Left ventricle myocardium inferior (tissue), 1 donor: ENCODE results near the gene GBA2. TPM values are rescaled to one million over a fixed set of nuclear protein-coding genes. Genes with fewer than 3 reads are reported as not detected.

ENCODE experiments used
- DNase-seq: peaks from one replicate; pipeline ENCODE4 v3.0.0-alpha.2; 2020
- H3K27ac ChIP-seq: fragments of 200-600 bp; replicated peaks from 2 replicates; pipeline ENCODE4 v1.8.0; 2021
- H3K27me3 ChIP-seq: fragments of 200-600 bp; 2 replicates; pipeline ENCODE4 v1.8.0; 2021; ENCODE audit warnings: low read depth
- H3K36me3 ChIP-seq: fragments of 200-600 bp; 2 replicates; pipeline ENCODE4 v1.8.0; 2021
- H3K4me1 ChIP-seq: fragments of 200-600 bp; 2 replicates; pipeline ENCODE4 v1.8.0; 2021
- H3K4me3 ChIP-seq: fragments of 200-600 bp; 2 replicates; pipeline ENCODE4 v1.8.0; 2021; ENCODE audit warnings: mild to moderate bottlenecking, moderate library complexity
- H3K9me3 ChIP-seq: fragments of 200-600 bp; replicated peaks from 2 replicates; pipeline ENCODE4 v1.8.0; 2021
- intact Hi-C: fragments of 100-400 bp; cut with micrococcal nuclease; formaldehyde crosslinking; loops from one replicate; pipeline ENCODE4 v1.11.0; 2022
- total RNA-seq: library from RNA; stranded (reverse); fragmentation: NEBNext Ultra II Directional; extraction: Animal tissue kit (Norgen Biotek cat#: 25700); gene quantifications from one replicate; pipeline ENCODE4 v1.2.1, GENCODE V29; 2021
- TF ChIP-seq, protein P1 (sequence below): fragments of 200-600 bp; IDR thresholded peaks from 2 replicates; pipeline ENCODE4 v1.8.0; 2021; ENCODE audit warnings: antibody characterized with exemption, mild to moderate bottlenecking, borderline replicate concordance
- donor health status: DM: no; HTN: yes; CAD: no; lungs with severe emphysema.

Gene GBA2
- total RNA-seq, 1 donor from 2014 or later, result 75.0 TPM

DNA sequence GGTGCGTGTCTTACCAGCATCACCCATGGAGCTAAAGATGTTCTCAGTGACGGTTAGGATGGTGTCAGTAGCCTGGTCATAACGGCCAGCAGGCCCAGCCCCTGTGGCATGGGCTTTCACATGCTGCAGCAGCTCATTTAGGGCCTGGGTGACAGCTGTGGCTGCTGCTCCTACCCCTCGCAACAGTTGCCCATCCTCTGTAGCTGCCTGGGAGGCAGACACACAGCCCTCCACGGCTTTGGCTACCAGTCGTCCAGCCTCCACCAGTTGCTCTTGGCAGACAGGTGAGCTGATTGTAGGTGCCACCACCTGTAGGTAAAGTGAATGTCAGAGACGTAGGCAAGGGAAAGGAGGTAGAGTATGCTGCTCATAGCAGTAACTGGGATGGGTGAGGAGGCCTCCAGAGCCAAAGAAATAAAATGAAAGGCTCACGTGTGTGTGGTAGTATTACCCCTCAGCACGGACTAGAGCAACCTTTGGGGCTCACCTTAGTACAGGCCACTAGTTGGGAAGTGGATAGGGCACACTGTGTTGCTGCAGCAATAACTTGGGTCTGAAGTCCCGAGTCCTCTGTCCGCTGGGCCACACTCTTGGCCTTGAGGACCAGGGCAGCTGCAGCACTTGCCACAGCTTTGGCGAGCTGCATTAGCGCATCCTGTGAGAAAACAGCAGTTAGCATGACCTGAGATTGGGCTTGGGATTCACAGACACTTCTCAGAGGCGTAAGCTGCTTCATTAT is 31.7 kb downstream of the GBA2 start:
- no peak overlapping the region for H3K4me3 ChIP-seq
- H3K9me3 ChIP-seq, result no peaks in the 10 kb centered on the region
- intact Hi-C loops, result no loop called here
- no peak for DNase-seq
- TF ChIP-seq, protein P1, sequence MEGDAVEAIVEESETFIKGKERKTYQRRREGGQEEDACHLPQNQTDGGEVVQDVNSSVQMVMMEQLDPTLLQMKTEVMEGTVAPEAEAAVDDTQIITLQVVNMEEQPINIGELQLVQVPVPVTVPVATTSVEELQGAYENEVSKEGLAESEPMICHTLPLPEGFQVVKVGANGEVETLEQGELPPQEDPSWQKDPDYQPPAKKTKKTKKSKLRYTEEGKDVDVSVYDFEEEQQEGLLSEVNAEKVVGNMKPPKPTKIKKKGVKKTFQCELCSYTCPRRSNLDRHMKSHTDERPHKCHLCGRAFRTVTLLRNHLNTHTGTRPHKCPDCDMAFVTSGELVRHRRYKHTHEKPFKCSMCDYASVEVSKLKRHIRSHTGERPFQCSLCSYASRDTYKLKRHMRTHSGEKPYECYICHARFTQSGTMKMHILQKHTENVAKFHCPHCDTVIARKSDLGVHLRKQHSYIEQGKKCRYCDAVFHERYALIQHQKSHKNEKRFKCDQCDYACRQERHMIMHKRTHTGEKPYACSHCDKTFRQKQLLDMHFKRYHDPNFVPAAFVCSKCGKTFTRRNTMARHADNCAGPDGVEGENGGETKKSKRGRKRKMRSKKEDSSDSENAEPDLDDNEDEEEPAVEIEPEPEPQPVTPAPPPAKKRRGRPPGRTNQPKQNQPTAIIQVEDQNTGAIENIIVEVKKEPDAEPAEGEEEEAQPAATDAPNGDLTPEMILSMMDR, result no peak
- no peak overlapping the region for H3K27ac ChIP-seq
- H3K27me3 ChIP-seq, result no peaks in the 10 kb centered on the region
- H3K36me3 ChIP-seq, result peaks cover 100% of the 10 kb centered on the region
- no peaks in the 10 kb centered on the region for H3K4me1 ChIP-seq

DNA sequence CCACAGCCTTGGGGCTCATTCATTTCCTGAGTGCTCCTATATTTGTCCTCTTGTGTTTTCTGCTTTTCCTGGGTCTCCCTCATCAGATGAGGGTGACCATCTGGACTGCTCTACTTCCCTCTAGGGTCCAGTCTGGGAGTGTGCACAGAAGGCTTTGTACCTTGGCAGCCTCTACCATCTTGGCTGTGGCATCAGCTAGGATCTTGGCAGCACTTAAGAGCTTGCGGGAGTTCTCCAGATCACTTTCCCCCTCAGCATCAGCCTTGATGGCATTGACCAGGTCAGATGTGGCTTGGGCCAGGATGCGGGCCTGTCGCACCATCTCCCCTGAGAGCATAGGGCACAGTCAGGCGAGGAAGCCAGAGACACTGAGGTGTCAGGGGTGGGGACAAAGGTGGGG is 32.8 kb downstream of the GBA2 start:
- DNase-seq, result no peak
- Histone ChIP-seq H3K36me3 (peaks cover 100% of the 10 kb centered on the region), H3K4me1 (peaks cover 7% of the 10 kb centered on the region), H3K27me3 (no peaks in the 10 kb centered on the region), H3K9me3 (no peaks in the 10 kb centered on the region), H3K4me3 (no peak overlapping the region), H3K27ac (no peak overlapping the region)
- TF ChIP-seq, protein P1, result no peak
- intact Hi-C loops, result no loop called here

DNA sequence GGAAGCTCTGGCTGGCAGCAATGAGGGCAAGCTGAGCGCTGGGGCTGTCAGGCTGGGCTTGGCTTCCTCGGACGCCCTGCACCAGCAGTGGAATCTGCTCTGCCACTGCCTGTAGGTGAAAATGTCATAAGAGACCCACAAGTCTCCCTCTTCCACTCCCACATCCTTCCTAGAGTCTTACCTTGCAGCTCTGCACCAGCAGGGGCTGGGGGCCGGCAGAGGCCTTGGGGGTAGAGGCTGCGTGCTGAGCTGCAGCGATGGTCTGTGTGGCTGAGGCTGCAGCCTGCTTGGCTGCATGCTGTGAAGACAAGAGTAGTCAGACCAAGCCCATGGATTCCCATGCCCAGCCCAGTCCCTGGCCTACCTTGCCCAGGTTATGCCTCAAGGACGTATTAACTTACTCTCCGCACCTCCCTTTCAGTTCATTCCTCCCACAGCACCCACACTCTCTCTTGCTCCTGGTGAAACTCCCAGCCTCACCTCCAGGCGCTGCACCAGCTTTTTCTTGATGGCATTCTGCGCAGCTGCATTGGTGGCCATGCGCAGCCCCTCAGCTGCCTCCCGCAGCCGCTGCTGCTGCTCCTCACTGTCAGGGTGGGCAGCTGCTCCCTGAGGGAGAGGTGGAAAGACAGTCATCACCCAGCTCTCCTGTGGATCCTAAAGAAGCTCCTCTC is 34.3 kb downstream of the GBA2 start:
- Histone ChIP-seq H3K4me3 (no peak overlapping the region), H3K27me3 (no peaks in the 10 kb centered on the region), H3K9me3 (no peaks in the 10 kb centered on the region), H3K36me3 (peaks cover 100% of the 10 kb centered on the region), H3K4me1 (peaks cover 14% of the 10 kb centered on the region), H3K27ac (no peak overlapping the region)
- intact Hi-C loops, result no loop called here
- no peak for DNase-seq
- TF ChIP-seq, protein P1, result no peak

DNA sequence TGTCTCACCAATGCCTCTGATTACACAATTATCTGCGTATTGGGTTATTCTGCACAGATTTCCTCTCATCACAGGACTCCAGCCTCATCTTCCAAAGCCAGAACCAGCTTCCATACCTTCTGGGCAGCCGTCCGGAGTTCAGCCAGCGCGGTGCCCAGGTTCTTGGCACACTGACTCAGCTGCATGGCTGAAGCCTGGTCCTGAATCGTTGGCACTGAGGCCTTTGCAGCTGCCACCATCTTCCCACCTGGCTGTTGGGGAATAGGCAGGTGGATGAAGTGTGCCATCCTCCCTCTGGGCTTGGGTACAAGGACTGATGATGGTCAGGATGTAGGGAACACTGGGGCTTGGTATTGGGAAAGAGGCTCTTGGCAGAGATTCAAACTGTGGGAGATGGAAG is 34.9 kb downstream of the GBA2 start:
- H3K4me3 ChIP-seq, result no peak overlapping the region
- H3K9me3 ChIP-seq, result no peaks in the 10 kb centered on the region
- peaks cover 99% of the 10 kb centered on the region for H3K36me3 ChIP-seq
- TF ChIP-seq, protein P1, result no peak
- no peak for DNase-seq
- H3K27ac ChIP-seq, result no peak overlapping the region
- H3K27me3 ChIP-seq, result no peaks in the 10 kb centered on the region
- intact Hi-C loops, result no loop called here
- peaks cover 14% of the 10 kb centered on the region for H3K4me1 ChIP-seq

DNA sequence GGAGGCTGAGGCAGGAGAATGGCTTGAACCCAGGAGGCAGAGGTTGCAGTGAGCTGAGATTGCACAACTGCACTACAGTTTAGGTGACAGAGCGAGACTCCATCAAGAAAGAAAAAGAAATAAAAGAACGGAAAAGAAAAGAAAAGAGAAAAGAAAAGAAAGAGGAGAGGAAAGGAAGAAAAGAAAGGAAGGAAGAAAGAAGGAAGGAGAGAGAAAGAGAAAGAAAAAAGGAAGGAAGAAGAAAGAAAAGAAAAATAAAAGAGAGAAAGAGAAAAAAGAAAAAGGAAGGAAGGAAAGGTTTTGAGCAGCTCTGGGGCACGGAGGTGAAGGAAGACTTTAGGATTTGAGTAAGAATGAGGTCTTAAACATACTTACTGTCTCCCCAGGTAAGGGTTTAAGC is 35.5 kb downstream of the GBA2 start:
- no peak overlapping the region for H3K4me3 ChIP-seq
- peaks cover 99% of the 10 kb centered on the region for H3K36me3 ChIP-seq
- peaks cover 14% of the 10 kb centered on the region for H3K4me1 ChIP-seq
- no peaks in the 10 kb centered on the region for H3K9me3 ChIP-seq
- no peak for DNase-seq
- TF ChIP-seq, protein P1, result no peak
- H3K27ac ChIP-seq, result no peak overlapping the region
- no peaks in the 10 kb centered on the region for H3K27me3 ChIP-seq
- intact Hi-C loops, result no loop called here
